Prostate gland (tissue), 1 donor: Measurements from ENCODE around the gene GBX1.

Experiments used
- POLR2A ChIP-seq: fragments of 450-650 bp; IDR thresholded peaks from one replicate; pipeline ENCODE4 v1.6.1; 2016; ENCODE audit warnings: antibody characterized with exemption, mild to moderate bottlenecking
- POLR2AphosphoS5 ChIP-seq: sonication (generic); formaldehyde crosslinking; IDR thresholded peaks from one replicate; pipeline ENCODE4 v1.6.1; 2017; ENCODE audit warnings: antibody characterized with exemption

GRCh38 chr7:151128716-151129115 lies 38.8 kb downstream of the GBX1 start:
- TF ChIP-seq POLR2A (no peak), POLR2AphosphoS5 (no peak)
